ENCODE measurements around the gene CD200R1L. TPM values are rescaled to one million over a fixed set of nuclear protein-coding genes. Genes with fewer than 3 reads are reported as not detected.

CD200R1L gene
- total RNA-seq, 1 donor from 2014 or later = not detected

GRCh38 chr3:112822064-112823055, 24.3 kb downstream of the CD200R1L start:
- no peak for DNase-seq (ENCODE audit: low read depth in 2 of 2)

- no peak for DNase-seq (ENCODE audit: low read depth in 2 of 2)
Observed at GRCh38 chr3:112818289-112818688, 28.4 kb downstream of the CD200R1L start.

- DNase-seq (ENCODE audit: low read depth in 2 of 2) = no peak
Observed at GRCh38 chr3:112817797-112818196, 28.9 kb downstream of the CD200R1L start.

GRCh38 chr3:112817271-112817670, 29.4 kb downstream of the CD200R1L start:
- DNase-seq (ENCODE audit: low read depth in 2 of 2) = no peak

GRCh38 chr3:112815981-112816380, 30.7 kb downstream of the CD200R1L start:
- DNase-seq (ENCODE audit: low read depth in 2 of 2) = no peak

GRCh38 chr3:112814266-112814665, 32.4 kb downstream of the CD200R1L start:
- DNase-seq (ENCODE audit: low read depth in 2 of 2) = peak in 1 of 2 donors; percentile 38

GRCh38 chr3:112813723-112814171, 32.9 kb downstream of the CD200R1L start:
- DNase-seq (ENCODE audit: low read depth in 2 of 2) = no peak

- no peak for DNase-seq (ENCODE audit: low read depth in 2 of 2)
Observed at GRCh38 chr3:112813016-112813415, 33.6 kb downstream of the CD200R1L start.

- DNase-seq (ENCODE audit: low read depth in 2 of 2) = no peak
Observed at GRCh38 chr3:112811917-112812660, 34.6 kb downstream of the CD200R1L start.

- DNase-seq (ENCODE audit: low read depth in 2 of 2) = no peak
Observed at GRCh38 chr3:112811131-112811884, 35.4 kb downstream of the CD200R1L start.

- DNase-seq (ENCODE audit: low read depth in 2 of 2) = no peak
Observed at GRCh38 chr3:112810561-112810960, 36.1 kb downstream of the CD200R1L start.

- DNase-seq (ENCODE audit: low read depth in 2 of 2) = no peak
Observed at GRCh38 chr3:112808136-112808535, 38.5 kb downstream of the CD200R1L start.

GRCh38 chr3:112807685-112808084, 39.0 kb downstream of the CD200R1L start:
- DNase-seq (ENCODE audit: low read depth in 2 of 2) = no peak

- no peak for DNase-seq (ENCODE audit: low read depth in 2 of 2)
Observed at GRCh38 chr3:112806903-112807302, 39.8 kb downstream of the CD200R1L start.

- no peak for DNase-seq (ENCODE audit: low read depth in 2 of 2)
Observed at GRCh38 chr3:112805126-112805525, 41.5 kb downstream of the CD200R1L start.

- DNase-seq (ENCODE audit: low read depth in 2 of 2) = no peak
Observed at GRCh38 chr3:112804021-112804420, 42.6 kb downstream of the CD200R1L start.

GRCh38 chr3:112803467-112803866, 43.2 kb downstream of the CD200R1L start:
- DNase-seq (ENCODE audit: low read depth in 2 of 2) = no peak

GRCh38 chr3:112802338-112802737, 44.3 kb downstream of the CD200R1L start:
- DNase-seq (ENCODE audit: low read depth in 2 of 2) = no peak

GRCh38 chr3:112799946-112800345, 46.7 kb downstream of the CD200R1L start:
- DNase-seq (ENCODE audit: low read depth in 2 of 2) = no peak

- no peak for DNase-seq (ENCODE audit: low read depth in 2 of 2)
Observed at GRCh38 chr3:112794622-112795172, 52.0 kb downstream of the CD200R1L start.

All from dermis microvascular lymphatic vessel endothelial cell (primary cell).